ENCODE measurements around the gene BTD.

- TF ChIP-seq CTCF (IDR thresholded peaks at IDR 0.05): no peak
- no peak for TF ChIP-seq POLR2A (IDR thresholded peaks at IDR 0.05)
Measured at GRCh38 chr3:15683253-15683652, 81.7 kb downstream of the BTD start.

Measured in adrenal gland (tissue), 5 donors.